H9 (cell line): ENCODE results near the gene CCDC89. TPM values are rescaled to one million over a fixed set of nuclear protein-coding genes. Genes with fewer than 3 reads are reported as not detected.

Source experiments
- DNase-seq: peaks from one replicate; pipeline ENCODE4 v3.0.0-alpha.2; 2017
- H2AFZ ChIP-seq: one replicate; pipeline ENCODE4 v1.6.1; 2013; ENCODE audit warnings: mild to moderate bottlenecking, low read length, control low read depth, moderate library complexity
- H2AK5ac ChIP-seq: 2 replicates; pipeline ENCODE4 v1.6.1; 2013; ENCODE audit warnings: low read length, control low read depth, mixed read lengths; ENCODE audit not compliant: insufficient read length
- H2BK120ac ChIP-seq: one replicate; pipeline ENCODE4 v1.6.1; 2013; ENCODE audit warnings: low read depth, mild to moderate bottlenecking, low read length, control low read depth, inconsistent platforms; ENCODE audit not compliant: poor library complexity, severe bottlenecking
- H2BK12ac ChIP-seq: 2 replicates; pipeline ENCODE4 v1.6.1; 2013; ENCODE audit warnings: low read length, control low read depth, mixed read lengths, low read depth; ENCODE audit not compliant: insufficient read length
- H2BK15ac ChIP-seq: 2 replicates; pipeline ENCODE4 v1.6.1; 2013; ENCODE audit warnings: low read depth, low read length, control low read depth
- H2BK20ac ChIP-seq: one replicate; pipeline ENCODE4 v1.6.1; 2013; ENCODE audit warnings: low read depth, mild to moderate bottlenecking, low read length, control low read depth, inconsistent platforms; ENCODE audit not compliant: poor library complexity, severe bottlenecking
- H2BK5ac ChIP-seq: 2 replicates; pipeline ENCODE4 v1.6.1; 2013; ENCODE audit warnings: low read length, control low read depth, mixed read lengths; ENCODE audit not compliant: insufficient read length
- H3K14ac ChIP-seq: 2 replicates; pipeline ENCODE4 v1.6.1; 2013; ENCODE audit warnings: low read length, control low read depth; ENCODE audit not compliant: insufficient read depth
- H3K18ac ChIP-seq: 2 replicates; pipeline ENCODE4 v1.6.1; 2013; ENCODE audit warnings: low read depth, mild to moderate bottlenecking, mixed read lengths, low read length, control low read depth; ENCODE audit not compliant: insufficient read length
- H3K23ac ChIP-seq: 2 replicates; pipeline ENCODE4 v1.6.1; 2013; ENCODE audit warnings: low read length, control low read depth, mixed read lengths, low read depth; ENCODE audit not compliant: insufficient read length
- H3K23me2 ChIP-seq: 2 replicates; pipeline ENCODE4 v1.6.1; 2013; ENCODE audit warnings: low read depth, mild to moderate bottlenecking, mixed read lengths, low read length, control low read depth; ENCODE audit not compliant: insufficient read length, poor library complexity, severe bottlenecking
- H3K27ac ChIP-seq: 2 replicates; pipeline ENCODE4 v1.5.1; 2013; ENCODE audit warnings: low read length, control low read depth, mixed read lengths, low read depth; ENCODE audit not compliant: insufficient read length
- H3K27me3 ChIP-seq: 2 replicates; pipeline ENCODE4 v1.6.1; 2013; ENCODE audit warnings: low read length, control low read depth, inconsistent platforms; ENCODE audit not compliant: insufficient read depth
- H3K4ac ChIP-seq: 2 replicates; pipeline ENCODE4 v1.6.1; 2013; ENCODE audit warnings: low read depth, mild to moderate bottlenecking, control low read depth, inconsistent platforms, low read length, moderate library complexity
- H3K4me1 ChIP-seq: 2 replicates; pipeline ENCODE4 v1.6.1; 2013; ENCODE audit warnings: low read length, control low read depth, inconsistent platforms; ENCODE audit not compliant: insufficient read depth
- H3K4me2 ChIP-seq: 2 replicates; pipeline ENCODE4 v1.6.1; 2013; ENCODE audit warnings: low read length, control low read depth, mixed read lengths; ENCODE audit not compliant: insufficient read length, insufficient read depth
- H3K56ac ChIP-seq: 2 replicates; pipeline ENCODE4 v1.6.1; 2013; ENCODE audit warnings: low read depth, mild to moderate bottlenecking, mixed read lengths, low read length, control low read depth; ENCODE audit not compliant: insufficient read length
- H3K79me1 ChIP-seq: 2 replicates; pipeline ENCODE4 v1.6.1; 2013; ENCODE audit warnings: low read depth, mild to moderate bottlenecking, moderate library complexity, low read length, control low read depth, inconsistent platforms; ENCODE audit not compliant: insufficient read depth, poor library complexity, severe bottlenecking
- H3K79me2 ChIP-seq: 2 replicates; pipeline ENCODE4 v1.6.1; 2013; ENCODE audit warnings: low read length, control low read depth, inconsistent platforms; ENCODE audit not compliant: insufficient read depth
- H3K9ac ChIP-seq: 2 replicates; pipeline ENCODE4 v1.6.1; 2013; ENCODE audit warnings: low read length, control low read depth, mixed read lengths; ENCODE audit not compliant: insufficient read length; ENCODE audit errors: extremely low read depth
- H3K9me3 ChIP-seq: one replicate; pipeline ENCODE4 v1.6.1; 2013; ENCODE audit warnings: low read depth, low read length, inconsistent platforms; ENCODE audit not compliant: control insufficient read depth
- H3T11ph ChIP-seq: one replicate; pipeline ENCODE4 v1.6.1; 2013; ENCODE audit warnings: mild to moderate bottlenecking, low read length, control low read depth, inconsistent platforms
- H4K20me1 ChIP-seq: one replicate; pipeline ENCODE4 v1.6.1; 2013; ENCODE audit not compliant: control insufficient read depth, insufficient read length, insufficient read depth
- H4K5ac ChIP-seq: 2 replicates; pipeline ENCODE4 v1.6.1; 2013; ENCODE audit warnings: low read depth, mild to moderate bottlenecking, mixed read lengths, low read length, control low read depth; ENCODE audit not compliant: insufficient read length
- H4K8ac ChIP-seq: replicated peaks from 2 replicates; pipeline ENCODE4 v1.6.1; 2013; ENCODE audit warnings: low read length, control low read depth, mixed read lengths, low read depth; ENCODE audit not compliant: insufficient read length
- H4K91ac ChIP-seq: 2 replicates; pipeline ENCODE4 v1.6.1; 2013; ENCODE audit warnings: low read depth, mild to moderate bottlenecking, moderate library complexity, mixed read lengths, low read length, control low read depth; ENCODE audit not compliant: insufficient read length
- H3K27ac Mint-ChIP-seq, 3 experiments: 2 replicates in 2 of 3; 3 replicates in 1 of 3; pipeline ENCODE4 v1.8.0; 2020 to 2021; ENCODE audit warnings: mixed read lengths in 3 of 3, mild to moderate bottlenecking in 1 of 3, moderate library complexity in 1 of 3
- H3K27me3 Mint-ChIP-seq: 2 replicates; pipeline ENCODE4 v1.8.0; 2021; ENCODE audit warnings: low read depth, mild to moderate bottlenecking, moderate library complexity, mixed read lengths
- H3K36me3 Mint-ChIP-seq, 3 experiments: 2 replicates in 2 of 3; 3 replicates in 1 of 3; pipeline ENCODE4 v1.8.0; 2020 to 2021; ENCODE audit warnings: low read depth in 3 of 3, mixed read lengths in 3 of 3; ENCODE audit not compliant: insufficient read depth in 1 of 3
- H3K4me1 Mint-ChIP-seq, 2 experiments: 2 replicates each; pipeline ENCODE4 v1.8.0; 2020; ENCODE audit warnings: mixed read lengths in 2 of 2
- H3K4me3 Mint-ChIP-seq, 2 experiments: 2 replicates in 1 of 2; 3 replicates in 1 of 2; pipeline ENCODE4 v1.8.0; 2020 to 2021; ENCODE audit warnings: mild to moderate bottlenecking in 2 of 2, mixed read lengths in 2 of 2, moderate library complexity in 1 of 2
- H3K9me3 Mint-ChIP-seq, 2 experiments: 2 replicates in 1 of 2; 3 replicates in 1 of 2; pipeline ENCODE4 v1.8.0; 2020; ENCODE audit warnings: mild to moderate bottlenecking in 2 of 2, mixed read lengths in 2 of 2, moderate library complexity in 1 of 2
- CTCF ChIP-seq: fragments of 200-600 bp; sonication (generic); conservative IDR thresholded peaks from 3 replicates; pipeline ENCODE4 v1.8.0; 2021; ENCODE audit warnings: antibody characterized with exemption, mild to moderate bottlenecking
- WGBS: extraction: QIAGEN DNeasy Blood & Tissue Kit; methylation state at CpG from one replicate; pipeline ENCODE4 v1.1.7; 2013; ENCODE audit warnings: missing lambda C conversion rate, low lambda C conversion rate, mixed read lengths; ENCODE audit not compliant: insufficient read length; ENCODE audit errors: extremely low coverage; 5-methylcytosine and 5-hydroxymethylcytosine counted together
- total RNA-seq: library from RNA; stranded (reverse); gene quantifications from 2 replicates; pipeline ENCODE4 v1.2.1, GENCODE V29; 2021

The CCDC89 gene
- total RNA-seq, 1 experiment from 2014 or later = not detected

- no CpG with 5 or more reads among the region's 15 CpGs for WGBS
These were observed 723 bp downstream of the CCDC89 start for GRCh38 chr11:85685125-85685819.

More at GRCh38 chr11:85685125-85685819, 723 bp downstream of the CCDC89 start:
- Mint-ChIP-seq H3K36me3 (no peaks in the 10 kb centered on the region), H3K4me3 (no peak overlapping the region), H3K27ac (no peak overlapping the region; a peak in 1 of 7 replicates), H3K9me3 (no peaks in the 10 kb centered on the region), H3K27me3 (no peaks in the 10 kb centered on the region; the same call in 1 of the 2 replicates), H3K4me1 (peaks cover 2 to 15% of the 10 kb centered on the region in 2 experiments)
- H4K8ac ChIP-seq = no peak overlapping the region
- no peaks in the 10 kb centered on the region for H3K23me2 ChIP-seq
- no peak overlapping the region for H3K14ac ChIP-seq
- no peak overlapping the region for H3T11ph ChIP-seq
- H3K4me1 ChIP-seq = peaks cover 5% of the 10 kb centered on the region; the same call in 1 of the 2 replicates
- H2BK5ac ChIP-seq = no peak overlapping the region
- H2BK20ac ChIP-seq = no peak overlapping the region
- no peak for TF ChIP-seq CTCF
- H2AFZ ChIP-seq = no peak overlapping the region
- no peak overlapping the region for H2BK15ac ChIP-seq
- no peaks in the 10 kb centered on the region for H4K20me1 ChIP-seq
- peak; percentile 32 for DNase-seq
- H2BK12ac ChIP-seq = no peak overlapping the region
- no peak overlapping the region for H3K56ac ChIP-seq
- H3K18ac ChIP-seq = no peak overlapping the region
- H3K79me1 ChIP-seq = no peaks in the 10 kb centered on the region
- no peaks in the 10 kb centered on the region for H3K9me3 ChIP-seq
- H3K9ac ChIP-seq = no peak overlapping the region
- no peak overlapping the region for H3K27ac ChIP-seq
- H2BK120ac ChIP-seq = no peak overlapping the region
- no peak overlapping the region for H4K91ac ChIP-seq
- H3K4me2 ChIP-seq = no peak overlapping the region
- no peak overlapping the region for H3K4ac ChIP-seq
- no peak overlapping the region for H2AK5ac ChIP-seq
- no peak overlapping the region for H4K5ac ChIP-seq
- H3K79me2 ChIP-seq = no peaks in the 10 kb centered on the region
- H3K23ac ChIP-seq = no peak overlapping the region
- H3K27me3 ChIP-seq = no peaks in the 10 kb centered on the region; the same call in 1 of the 2 replicates
